ENCODE measurements around the gene NPY4R2.
"Not testable (repeated sequence)": the region's sequence is repeated elsewhere in the genome, so short reads cannot be mapped to it uniquely, and the experiment has no call there.

GRCh38 chr10:47940821-47941220 is 22.4 kb downstream of the NPY4R2 start:
- TF ChIP-seq CTCF, POLR2A (IDR thresholded peaks at IDR 0.05): not testable (repeated sequence)

All from prostate gland (tissue), 2 donors.